Measurements from ENCODE around the gene CDKL1.
"Not testable (repeated sequence)": the region's sequence is repeated elsewhere in the genome, so short reads cannot be mapped to it uniquely, and the experiment has no call there.

The CDKL1 gene

DNA sequence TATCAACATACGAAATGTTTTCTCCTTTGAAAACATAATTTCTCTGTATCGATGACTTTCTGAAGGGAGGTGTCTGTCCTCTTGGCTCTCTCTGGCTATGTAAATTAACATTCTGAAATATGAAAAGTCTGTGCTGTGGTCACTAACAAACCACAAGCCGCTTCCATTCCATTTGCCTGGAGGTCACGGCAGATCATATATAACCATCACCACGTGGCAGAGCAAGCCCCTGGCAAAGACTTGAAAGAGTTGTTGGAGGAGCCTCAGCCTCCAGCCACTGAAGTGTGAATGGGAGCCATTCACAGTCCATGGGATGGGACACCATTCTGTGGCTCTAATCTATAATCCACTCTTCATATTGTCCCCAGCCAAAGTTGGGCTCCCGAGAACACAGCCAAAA, 39.6 kb downstream of the CDKL1 start:
- Histone ChIP-seq H3K9me3 (ENCODE audit: control insufficient read depth, low read length) (no peaks in the 10 kb centered on the region), H3K4me1 (ENCODE audit: control insufficient read depth, insufficient read depth, low read length, poor library complexity, severe bottlenecking) (no peaks in the 10 kb centered on the region), H3K36me3 (ENCODE audit: control insufficient read depth, insufficient read depth, low read length) (no peaks in the 10 kb centered on the region), H3K27ac (ENCODE audit: low read depth, low read length, severe bottlenecking) (no peak overlapping the region), H3K4me3 (ENCODE audit: extremely low read depth, insufficient read depth, low read length, poor library complexity, severe bottlenecking) (no peak overlapping the region)
- WGBS, 2 experiments (ENCODE audit: insufficient coverage in 2 of 2), result 100% methylated on average over 1 of the region's 6 CpGs

GRCh38 chr14:50356283-50356682, 40.4 kb downstream of the CDKL1 start:
- not testable (repeated sequence) for H3K4me1 ChIP-seq (ENCODE audit: control insufficient read depth, insufficient read depth, low read length, poor library complexity, severe bottlenecking); H3K36me3 ChIP-seq (ENCODE audit: control insufficient read depth, insufficient read depth, low read length); H3K9me3 ChIP-seq (ENCODE audit: control insufficient read depth, low read length); H3K4me3 ChIP-seq (ENCODE audit: extremely low read depth, insufficient read depth, low read length, poor library complexity, severe bottlenecking); H3K27ac ChIP-seq (ENCODE audit: low read depth, low read length, severe bottlenecking)
- 83% methylated on average over 1 of the region's 3 CpGs; no CpG with 5 or more reads in 1 of the 2 experiments for WGBS, 2 experiments (ENCODE audit: insufficient coverage in 2 of 2)

GRCh38 chr14:50355692-50356091, 41.0 kb downstream of the CDKL1 start:
- 50 to 67% methylated on average over 1 of the region's 1 CpG for WGBS, 2 experiments (ENCODE audit: insufficient coverage in 2 of 2)

GRCh38 chr14:50354527-50354926, 42.2 kb downstream of the CDKL1 start:
- WGBS, 2 experiments (ENCODE audit: insufficient coverage in 2 of 2), result 50% methylated on average over 1 of the region's 1 CpG; no CpG with 5 or more reads in 1 of the 2 experiments
- H3K9me3 ChIP-seq (ENCODE audit: control insufficient read depth, low read length), result no peaks in the 10 kb centered on the region
- H3K4me3 ChIP-seq (ENCODE audit: extremely low read depth, insufficient read depth, low read length, poor library complexity, severe bottlenecking), result no peak overlapping the region
- no peaks in the 10 kb centered on the region for H3K36me3 ChIP-seq (ENCODE audit: control insufficient read depth, insufficient read depth, low read length)
- no peak overlapping the region for H3K27ac ChIP-seq (ENCODE audit: low read depth, low read length, severe bottlenecking)
- H3K4me1 ChIP-seq (ENCODE audit: control insufficient read depth, insufficient read depth, low read length, poor library complexity, severe bottlenecking), result peaks cover 4% of the 10 kb centered on the region

More at GRCh38 chr14:50355692-50356091, 41.0 kb downstream of the CDKL1 start:
- no peak overlapping the region for H3K4me3 ChIP-seq (ENCODE audit: extremely low read depth, insufficient read depth, low read length, poor library complexity, severe bottlenecking)
- H3K27ac ChIP-seq (ENCODE audit: low read depth, low read length, severe bottlenecking), result no peak overlapping the region
- peaks cover 3% of the 10 kb centered on the region for H3K4me1 ChIP-seq (ENCODE audit: control insufficient read depth, insufficient read depth, low read length, poor library complexity, severe bottlenecking)
- H3K36me3 ChIP-seq (ENCODE audit: control insufficient read depth, insufficient read depth, low read length), result no peaks in the 10 kb centered on the region
- H3K9me3 ChIP-seq (ENCODE audit: control insufficient read depth, low read length), result no peaks in the 10 kb centered on the region

GRCh38 chr14:50353126-50353525, 43.6 kb downstream of the CDKL1 start:
- H3K4me1 ChIP-seq (ENCODE audit: control insufficient read depth, insufficient read depth, low read length, poor library complexity, severe bottlenecking), result peaks cover 4% of the 10 kb centered on the region
- H3K9me3 ChIP-seq (ENCODE audit: control insufficient read depth, low read length), result no peaks in the 10 kb centered on the region
- H3K27ac ChIP-seq (ENCODE audit: low read depth, low read length, severe bottlenecking), result no peak overlapping the region
- H3K36me3 ChIP-seq (ENCODE audit: control insufficient read depth, insufficient read depth, low read length), result no peaks in the 10 kb centered on the region
- no peak overlapping the region for H3K4me3 ChIP-seq (ENCODE audit: extremely low read depth, insufficient read depth, low read length, poor library complexity, severe bottlenecking)
- 100% methylated on average over 1 to 3 of the region's 4 CpGs for WGBS, 2 experiments (ENCODE audit: insufficient coverage in 2 of 2)

- no peak overlapping the region for H3K4me3 ChIP-seq (ENCODE audit: extremely low read depth, insufficient read depth, low read length, poor library complexity, severe bottlenecking)
- H3K36me3 ChIP-seq (ENCODE audit: control insufficient read depth, insufficient read depth, low read length), result no peaks in the 10 kb centered on the region
- peaks cover 6% of the 10 kb centered on the region for H3K4me1 ChIP-seq (ENCODE audit: control insufficient read depth, insufficient read depth, low read length, poor library complexity, severe bottlenecking)
- no peak overlapping the region for H3K27ac ChIP-seq (ENCODE audit: low read depth, low read length, severe bottlenecking)
- 74 to 93% methylated on average over 2 to 3 of the region's 4 CpGs for WGBS, 2 experiments (ENCODE audit: insufficient coverage in 2 of 2)
- no peaks in the 10 kb centered on the region for H3K9me3 ChIP-seq (ENCODE audit: control insufficient read depth, low read length)
These were observed 44.1 kb downstream of the CDKL1 start for GRCh38 chr14:50352584-50352983.

DNA sequence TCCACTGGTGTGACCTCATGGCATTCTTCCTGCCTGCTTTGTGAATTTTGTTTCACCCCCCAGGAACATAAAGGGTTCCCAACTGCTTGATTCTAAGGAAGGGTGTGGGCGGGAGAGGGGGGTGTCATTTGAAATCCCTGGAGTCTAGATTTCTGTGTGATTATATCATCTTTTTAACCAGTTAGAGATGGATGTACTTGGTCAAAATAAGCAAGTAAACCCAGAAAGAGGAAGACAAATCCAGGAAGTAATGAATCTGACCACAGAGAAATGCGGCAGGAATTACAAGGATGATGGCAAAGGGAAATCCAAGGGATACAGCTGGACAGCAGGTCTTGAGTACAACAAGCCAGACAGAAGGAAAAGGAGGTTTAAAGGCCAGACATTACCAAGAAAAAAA, 45.7 kb downstream of the CDKL1 start:
- Histone ChIP-seq H3K9me3 (ENCODE audit: control insufficient read depth, low read length) (no peaks in the 10 kb centered on the region), H3K4me1 (ENCODE audit: control insufficient read depth, insufficient read depth, low read length, poor library complexity, severe bottlenecking) (peaks cover 16% of the 10 kb centered on the region), H3K36me3 (ENCODE audit: control insufficient read depth, insufficient read depth, low read length) (no peaks in the 10 kb centered on the region), H3K4me3 (ENCODE audit: extremely low read depth, insufficient read depth, low read length, poor library complexity, severe bottlenecking) (no peak overlapping the region), H3K27ac (ENCODE audit: low read depth, low read length, severe bottlenecking) (no peak overlapping the region)
- WGBS, 2 experiments (ENCODE audit: insufficient coverage in 2 of 2), result 85 to 91% methylated on average over 1 of the region's 2 CpGs

- Histone ChIP-seq H3K36me3 (ENCODE audit: control insufficient read depth, insufficient read depth, low read length) (no peaks in the 10 kb centered on the region), H3K4me1 (ENCODE audit: control insufficient read depth, insufficient read depth, low read length, poor library complexity, severe bottlenecking) (peaks cover 32% of the 10 kb centered on the region), H3K27ac (ENCODE audit: low read depth, low read length, severe bottlenecking) (no peak overlapping the region)
These were observed 47.7 kb downstream of the CDKL1 start for GRCh38 chr14:50348933-50349332.

GRCh38 chr14:50347521-50347920, 49.2 kb downstream of the CDKL1 start:
- no peak overlapping the region for H3K4me3 ChIP-seq (ENCODE audit: extremely low read depth, insufficient read depth, low read length, poor library complexity, severe bottlenecking)
- WGBS, 2 experiments (ENCODE audit: insufficient coverage in 2 of 2), result 17% methylated on average over 1 of the region's 1 CpG; no CpG with 5 or more reads in 1 of the 2 experiments
- H3K36me3 ChIP-seq (ENCODE audit: control insufficient read depth, insufficient read depth, low read length), result no peaks in the 10 kb centered on the region
- no peak overlapping the region for H3K27ac ChIP-seq (ENCODE audit: low read depth, low read length, severe bottlenecking)
- no peaks in the 10 kb centered on the region for H3K9me3 ChIP-seq (ENCODE audit: control insufficient read depth, low read length)
- H3K4me1 ChIP-seq (ENCODE audit: control insufficient read depth, insufficient read depth, low read length, poor library complexity, severe bottlenecking), result peaks cover 44% of the 10 kb centered on the region

More at GRCh38 chr14:50348933-50349332, 47.7 kb downstream of the CDKL1 start:
- H3K9me3 ChIP-seq (ENCODE audit: control insufficient read depth, low read length), result no peaks in the 10 kb centered on the region
- H3K4me3 ChIP-seq (ENCODE audit: extremely low read depth, insufficient read depth, low read length, poor library complexity, severe bottlenecking), result no peak overlapping the region

DNA sequence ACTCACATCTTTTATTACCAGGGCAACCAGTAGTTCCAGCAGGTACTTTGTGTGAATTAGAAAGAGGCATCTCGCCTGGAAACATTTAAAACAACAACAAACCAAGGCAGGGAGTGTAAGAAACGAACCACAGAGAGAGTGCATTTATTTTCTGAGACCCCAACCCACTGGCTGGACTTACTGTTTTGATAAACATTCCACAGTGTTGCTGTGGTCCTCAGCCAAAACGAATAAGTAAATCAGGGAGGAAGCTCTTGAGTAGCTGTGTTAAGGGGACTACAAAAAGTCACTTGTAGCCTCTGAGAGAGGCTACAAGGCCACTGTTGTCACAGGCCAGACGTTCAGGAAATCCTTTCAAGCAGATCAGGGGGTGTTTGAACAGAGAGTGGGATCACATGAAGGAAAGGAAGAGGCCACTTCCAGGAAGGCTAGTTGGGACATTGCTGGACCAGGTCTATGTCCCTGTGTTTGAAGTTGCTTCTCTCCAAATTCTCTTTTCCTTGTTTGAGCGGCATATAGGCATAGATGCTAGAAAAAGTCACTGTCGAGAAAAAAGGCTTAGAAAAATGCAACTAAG, 50.7 kb downstream of the CDKL1 start:
- no peak overlapping the region for H3K4me3 ChIP-seq (ENCODE audit: extremely low read depth, insufficient read depth, low read length, poor library complexity, severe bottlenecking)
- H3K4me1 ChIP-seq (ENCODE audit: control insufficient read depth, insufficient read depth, low read length, poor library complexity, severe bottlenecking), result peaks cover 48% of the 10 kb centered on the region
- H3K9me3 ChIP-seq (ENCODE audit: control insufficient read depth, low read length), result no peaks in the 10 kb centered on the region
- 56 to 87% methylated on average over 3 to 4 of the region's 6 CpGs for WGBS, 2 experiments (ENCODE audit: insufficient coverage in 2 of 2)
- no peaks in the 10 kb centered on the region for H3K36me3 ChIP-seq (ENCODE audit: control insufficient read depth, insufficient read depth, low read length)
- peak overlapping the region; percentile 73 for H3K27ac ChIP-seq (ENCODE audit: low read depth, low read length, severe bottlenecking)

DNA sequence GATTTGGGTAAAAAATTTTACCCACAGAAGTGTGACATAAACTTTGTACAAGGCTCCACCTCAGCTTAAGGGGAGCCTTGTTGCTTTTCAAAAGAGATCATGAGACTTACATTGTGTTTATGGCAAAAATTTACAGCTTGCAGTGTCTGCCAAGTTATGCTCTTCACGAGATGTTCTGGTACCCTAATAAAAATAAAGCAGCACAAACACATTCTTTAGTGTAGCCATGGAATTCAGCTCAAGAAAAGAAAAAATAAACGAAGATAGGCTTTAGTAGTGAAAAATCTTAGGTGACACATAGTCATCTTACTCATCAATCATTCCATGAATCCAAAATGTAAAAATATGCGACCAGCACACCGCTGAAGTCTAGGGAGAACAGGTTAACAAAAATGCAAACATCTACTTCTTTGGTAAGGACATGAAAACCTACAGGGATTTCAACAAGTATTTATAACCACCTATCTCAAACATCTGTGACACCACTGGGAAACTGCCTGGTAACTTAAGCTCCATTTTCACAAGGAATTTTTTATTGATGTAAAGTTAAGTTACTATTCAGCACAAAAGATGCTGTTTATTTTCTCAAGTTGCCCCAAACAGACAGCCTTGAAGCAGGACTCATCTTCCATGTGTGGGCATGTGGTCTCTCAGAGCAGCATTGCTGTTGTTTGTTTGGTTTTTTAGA, 51.7 kb downstream of the CDKL1 start:
- Histone ChIP-seq H3K27ac (ENCODE audit: low read depth, low read length, severe bottlenecking) (no peak overlapping the region), H3K36me3 (ENCODE audit: control insufficient read depth, insufficient read depth, low read length) (no peaks in the 10 kb centered on the region), H3K4me3 (ENCODE audit: extremely low read depth, insufficient read depth, low read length, poor library complexity, severe bottlenecking) (no peak overlapping the region), H3K9me3 (ENCODE audit: control insufficient read depth, low read length) (no peaks in the 10 kb centered on the region), H3K4me1 (ENCODE audit: control insufficient read depth, insufficient read depth, low read length, poor library complexity, severe bottlenecking) (peaks cover 52% of the 10 kb centered on the region)
- no CpG with 5 or more reads among the region's 4 CpGs for WGBS, 2 experiments (ENCODE audit: insufficient coverage in 2 of 2)

All from mesodermal cell (in vitro differentiated cells).